ENCODE measurements around the gene PDE1A. TPM values are rescaled to one million over a fixed set of nuclear protein-coding genes. Genes with fewer than 3 reads are reported as not detected.

PDE1A gene
- total RNA-seq, 2 experiments from 2014 or later: not detected

GRCh38 chr2:182267971-182268370 lies 158.9 kb downstream of the PDE1A start:
- no peaks in the 10 kb centered on the region for H3K9me2 ChIP-seq (ENCODE audit: insufficient read depth, low read length)
- no peaks in the 10 kb centered on the region for H3K36me3 ChIP-seq (ENCODE audit: insufficient read depth, low read length)
- H3K79me2 ChIP-seq (ENCODE audit: insufficient read depth, low read depth, low read length): no peaks in the 10 kb centered on the region
- H2AFZ ChIP-seq (ENCODE audit: low read length): no peak overlapping the region
- POLR2A ChIA-PET: interaction anchor here (0.6 kb wide), 1 partner anchor 116 kb away, joined by 3 read pairs; no protein-coding TSS in a partner anchor
- intact Hi-C loops (cut with micrococcal nuclease; ENCODE audit: unreplicated experiment): no loop called here
- no peaks in the 10 kb centered on the region for H3K9me3 ChIP-seq (ENCODE audit: low read length)
- H4K20me1 ChIP-seq (ENCODE audit: insufficient read depth, low read length): no peaks in the 10 kb centered on the region
- no peaks in the 10 kb centered on the region for H3K4me1 ChIP-seq (ENCODE audit: insufficient read depth, low read length, poor library complexity, severe bottlenecking)
- BruUV-seq (replicated peaks): no TSS peak
- no peak overlapping the region for H3K27ac ChIP-seq (ENCODE audit: low read depth, low read length, poor library complexity, severe bottlenecking)
- CTCF ChIA-PET (ENCODE audit: unreplicated experiment): no interaction called here
- no peak overlapping the region for H3K4me3 ChIP-seq (ENCODE audit: low read depth, low read length, poor library complexity, severe bottlenecking)
- TF ChIP-seq CTCF (conservative IDR thresholded peaks at IDR 0.05; ENCODE audit: low read length): no peak
- no peak for TF ChIP-seq EZH2phosphoT487 (IDR thresholded peaks at IDR 0.05; ENCODE audit: borderline replicate concordance, low read depth, low read length)
- DNase-seq (ENCODE audit: low spot score): no peak
- no peak overlapping the region for H3K4me2 ChIP-seq (ENCODE audit: low read length)

- H3K4me1 ChIP-seq (ENCODE audit: insufficient read depth, low read length, poor library complexity, severe bottlenecking): no peaks in the 10 kb centered on the region
- no peak for TF ChIP-seq EZH2phosphoT487 (IDR thresholded peaks at IDR 0.05; ENCODE audit: borderline replicate concordance, low read depth, low read length)
- no peak for TF ChIP-seq CTCF (conservative IDR thresholded peaks at IDR 0.05; ENCODE audit: low read length)
- H3K36me3 ChIP-seq (ENCODE audit: insufficient read depth, low read length): no peaks in the 10 kb centered on the region
- no peak overlapping the region for H3K4me3 ChIP-seq (ENCODE audit: low read depth, low read length, poor library complexity, severe bottlenecking)
- H3K9me2 ChIP-seq (ENCODE audit: insufficient read depth, low read length): no peaks in the 10 kb centered on the region
- ChIA-PET POLR2A (no interaction called here), CTCF (ENCODE audit: unreplicated experiment) (no interaction called here)
- H3K4me2 ChIP-seq (ENCODE audit: low read length): no peak overlapping the region
- no peak overlapping the region for H2AFZ ChIP-seq (ENCODE audit: low read length)
- H4K20me1 ChIP-seq (ENCODE audit: insufficient read depth, low read length): no peaks in the 10 kb centered on the region
- intact Hi-C loops (cut with micrococcal nuclease; ENCODE audit: unreplicated experiment): no loop called here
- no peaks in the 10 kb centered on the region for H3K79me2 ChIP-seq (ENCODE audit: insufficient read depth, low read depth, low read length)
- no peak overlapping the region for H3K27ac ChIP-seq (ENCODE audit: low read depth, low read length, poor library complexity, severe bottlenecking)
- no TSS peak for BruUV-seq (replicated peaks)
- DNase-seq (ENCODE audit: low spot score): no peak
- H3K9me3 ChIP-seq (ENCODE audit: low read length): no peaks in the 10 kb centered on the region
These were observed 159.9 kb downstream of the PDE1A start for GRCh38 chr2:182266909-182267308.

- BruUV-seq (replicated peaks): no TSS peak
- intact Hi-C loops (cut with micrococcal nuclease; ENCODE audit: unreplicated experiment): no loop called here
- no peaks in the 10 kb centered on the region for H3K36me3 ChIP-seq (ENCODE audit: insufficient read depth, low read length)
- no peaks in the 10 kb centered on the region for H4K20me1 ChIP-seq (ENCODE audit: insufficient read depth, low read length)
- DNase-seq (ENCODE audit: low spot score): no peak
- H3K4me1 ChIP-seq (ENCODE audit: insufficient read depth, low read length, poor library complexity, severe bottlenecking): no peaks in the 10 kb centered on the region
- H2AFZ ChIP-seq (ENCODE audit: low read length): no peak overlapping the region
- H3K9me2 ChIP-seq (ENCODE audit: insufficient read depth, low read length): no peaks in the 10 kb centered on the region
- H3K4me2 ChIP-seq (ENCODE audit: low read length): no peak overlapping the region
- TF ChIP-seq EZH2phosphoT487 (IDR thresholded peaks at IDR 0.05; ENCODE audit: borderline replicate concordance, low read depth, low read length) (no peak), CTCF (conservative IDR thresholded peaks at IDR 0.05; ENCODE audit: low read length) (no peak)
- no peak overlapping the region for H3K27ac ChIP-seq (ENCODE audit: low read depth, low read length, poor library complexity, severe bottlenecking)
- ChIA-PET POLR2A (interaction anchor here (0.6 kb wide), 1 partner anchor 764 kb away, joined by 7 read pairs; no protein-coding TSS in a partner anchor), CTCF (ENCODE audit: unreplicated experiment) (no interaction called here)
- no peaks in the 10 kb centered on the region for H3K79me2 ChIP-seq (ENCODE audit: insufficient read depth, low read depth, low read length)
- H3K4me3 ChIP-seq (ENCODE audit: low read depth, low read length, poor library complexity, severe bottlenecking): no peak overlapping the region
- no peaks in the 10 kb centered on the region for H3K9me3 ChIP-seq (ENCODE audit: low read length)
These were observed 161.1 kb downstream of the PDE1A start for GRCh38 chr2:182265718-182266117.
